Transverse colon (tissue), 4 donors: Measurements from ENCODE around the gene TCN1.

Experiments
- EP300 ChIP-seq: sonication (generic); formaldehyde crosslinking; IDR thresholded peaks from one replicate; pipeline ENCODE4 v1.6.1; 2017; ENCODE audit warnings: antibody characterized with exemption, low read depth
- POLR2A ChIP-seq: fragments of 450-650 bp; IDR thresholded peaks from one replicate; pipeline ENCODE4 v1.6.1; 2016; ENCODE audit warnings: antibody characterized with exemption, mild to moderate bottlenecking, moderate library complexity
- POLR2AphosphoS5 ChIP-seq, 3 donors: sonication (generic); formaldehyde crosslinking; IDR thresholded peaks; one replicate each; pipeline ENCODE4 v1.6.1; 2016; ENCODE audit warnings: antibody characterized with exemption in 3 of 3
- TF ChIP-seq, protein P1 (sequence below), 5 experiments: fragments of 200-600 bp in 3 of 5; fragments of 450-650 bp in 2 of 5; sonication (generic) in 3 of 5; IDR thresholded peaks; 1 replicate in 2 of 5; 2 replicates in 3 of 5; pipeline ENCODE4 v1.5.1; 2016 to 2017; ENCODE audit warnings: antibody characterized with exemption in 5 of 5, inconsistent platforms in 3 of 5, mild to moderate bottlenecking in 2 of 5, moderate library complexity in 1 of 5

DNA sequence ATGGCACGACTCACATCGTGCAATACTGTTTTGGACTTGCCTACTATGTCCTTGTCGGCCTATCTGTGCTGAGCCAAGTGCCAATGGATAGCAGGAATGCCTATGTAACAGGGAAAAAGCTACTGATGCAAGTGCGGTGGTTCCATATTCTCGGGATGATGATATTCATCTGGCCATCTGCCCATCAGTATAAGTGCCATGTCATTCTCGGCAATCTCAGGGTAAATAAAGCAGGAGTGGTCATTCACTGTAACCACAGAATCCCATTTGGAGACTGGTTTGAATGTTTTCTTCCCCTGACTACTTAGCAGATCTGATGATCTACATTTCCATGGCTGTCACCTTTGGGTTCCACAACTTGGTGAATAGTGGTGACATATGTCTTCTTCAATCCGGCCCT is 32.4 kb upstream of the TCN1 start:
- TF ChIP-seq, protein P1, sequence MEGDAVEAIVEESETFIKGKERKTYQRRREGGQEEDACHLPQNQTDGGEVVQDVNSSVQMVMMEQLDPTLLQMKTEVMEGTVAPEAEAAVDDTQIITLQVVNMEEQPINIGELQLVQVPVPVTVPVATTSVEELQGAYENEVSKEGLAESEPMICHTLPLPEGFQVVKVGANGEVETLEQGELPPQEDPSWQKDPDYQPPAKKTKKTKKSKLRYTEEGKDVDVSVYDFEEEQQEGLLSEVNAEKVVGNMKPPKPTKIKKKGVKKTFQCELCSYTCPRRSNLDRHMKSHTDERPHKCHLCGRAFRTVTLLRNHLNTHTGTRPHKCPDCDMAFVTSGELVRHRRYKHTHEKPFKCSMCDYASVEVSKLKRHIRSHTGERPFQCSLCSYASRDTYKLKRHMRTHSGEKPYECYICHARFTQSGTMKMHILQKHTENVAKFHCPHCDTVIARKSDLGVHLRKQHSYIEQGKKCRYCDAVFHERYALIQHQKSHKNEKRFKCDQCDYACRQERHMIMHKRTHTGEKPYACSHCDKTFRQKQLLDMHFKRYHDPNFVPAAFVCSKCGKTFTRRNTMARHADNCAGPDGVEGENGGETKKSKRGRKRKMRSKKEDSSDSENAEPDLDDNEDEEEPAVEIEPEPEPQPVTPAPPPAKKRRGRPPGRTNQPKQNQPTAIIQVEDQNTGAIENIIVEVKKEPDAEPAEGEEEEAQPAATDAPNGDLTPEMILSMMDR (IDR thresholded peaks at IDR 0.05), result no peak
- TF ChIP-seq POLR2A (no peak), POLR2AphosphoS5 (IDR thresholded peaks at IDR 0.05) (no peak), EP300 (no peak)
